ENCODE results near the gene ODAM. TPM values are rescaled to one million over a fixed set of nuclear protein-coding genes. Genes with fewer than 3 reads are reported as not detected.

ODAM gene
- total RNA-seq, 1 experiment from 2014 or later, result 0.70 TPM

- H3K79me2 ChIP-seq (ENCODE audit: low read depth), result no peaks in the 10 kb centered on the region
- DNase-seq, result no peak
- H3K9me3 ChIP-seq (ENCODE audit: insufficient read depth, low read depth), result no peaks in the 10 kb centered on the region
- no peaks in the 10 kb centered on the region for H3K9me2 ChIP-seq (ENCODE audit: insufficient read depth)
- TF ChIP-seq, protein P1, sequence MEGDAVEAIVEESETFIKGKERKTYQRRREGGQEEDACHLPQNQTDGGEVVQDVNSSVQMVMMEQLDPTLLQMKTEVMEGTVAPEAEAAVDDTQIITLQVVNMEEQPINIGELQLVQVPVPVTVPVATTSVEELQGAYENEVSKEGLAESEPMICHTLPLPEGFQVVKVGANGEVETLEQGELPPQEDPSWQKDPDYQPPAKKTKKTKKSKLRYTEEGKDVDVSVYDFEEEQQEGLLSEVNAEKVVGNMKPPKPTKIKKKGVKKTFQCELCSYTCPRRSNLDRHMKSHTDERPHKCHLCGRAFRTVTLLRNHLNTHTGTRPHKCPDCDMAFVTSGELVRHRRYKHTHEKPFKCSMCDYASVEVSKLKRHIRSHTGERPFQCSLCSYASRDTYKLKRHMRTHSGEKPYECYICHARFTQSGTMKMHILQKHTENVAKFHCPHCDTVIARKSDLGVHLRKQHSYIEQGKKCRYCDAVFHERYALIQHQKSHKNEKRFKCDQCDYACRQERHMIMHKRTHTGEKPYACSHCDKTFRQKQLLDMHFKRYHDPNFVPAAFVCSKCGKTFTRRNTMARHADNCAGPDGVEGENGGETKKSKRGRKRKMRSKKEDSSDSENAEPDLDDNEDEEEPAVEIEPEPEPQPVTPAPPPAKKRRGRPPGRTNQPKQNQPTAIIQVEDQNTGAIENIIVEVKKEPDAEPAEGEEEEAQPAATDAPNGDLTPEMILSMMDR (conservative IDR thresholded peaks at IDR 0.05), result no peak
- no peak for TF ChIP-seq EZH2 (IDR thresholded peaks at IDR 0.05; ENCODE audit: low read depth)
- no peak overlapping the region for H3K4me2 ChIP-seq
- H2AFZ ChIP-seq, result no peak overlapping the region
- H4K20me1 ChIP-seq (ENCODE audit: insufficient read depth), result no peaks in the 10 kb centered on the region
- H3K27me3 ChIP-seq (ENCODE audit: insufficient read depth, low read depth), result no peaks in the 10 kb centered on the region
- no peaks in the 10 kb centered on the region for H3K36me3 ChIP-seq (ENCODE audit: low read depth)
- no peak overlapping the region for H3K4me3 ChIP-seq
- H3F3A ChIP-seq (ENCODE audit: insufficient read depth, low read depth), result no peaks in the 10 kb centered on the region
- H3K27ac ChIP-seq, result no peak overlapping the region
- ChIA-PET CTCF (no interaction called here), POLR2A (ENCODE audit: unreplicated experiment) (no interaction called here)
- intact Hi-C loops (cut with micrococcal nuclease; ENCODE audit: unreplicated experiment), result no loop called here
- no TSS peak for BruUV-seq (replicated peaks)
- H3K4me1 ChIP-seq (replicated peaks; ENCODE audit: insufficient read depth), result no peaks in the 10 kb centered on the region
These were observed 55.9 kb downstream of the ODAM start for GRCh38 chr4:70251250-70251944.

GRCh38 chr4:70251945-70252277, 56.4 kb downstream of the ODAM start:
- BruUV-seq (replicated peaks), result no TSS peak
- H3K79me2 ChIP-seq (ENCODE audit: low read depth), result no peaks in the 10 kb centered on the region
- intact Hi-C loops (cut with micrococcal nuclease; ENCODE audit: unreplicated experiment), result no loop called here
- H3K4me2 ChIP-seq, result no peak overlapping the region
- H3K27ac ChIP-seq, result no peak overlapping the region
- H3K9me2 ChIP-seq (ENCODE audit: insufficient read depth), result no peaks in the 10 kb centered on the region
- no peaks in the 10 kb centered on the region for H3K36me3 ChIP-seq (ENCODE audit: low read depth)
- no peak for DNase-seq
- no peak overlapping the region for H3K4me3 ChIP-seq
- H3K27me3 ChIP-seq (ENCODE audit: insufficient read depth, low read depth), result no peaks in the 10 kb centered on the region
- TF ChIP-seq, protein P1 (conservative IDR thresholded peaks at IDR 0.05), result no peak
- TF ChIP-seq EZH2 (IDR thresholded peaks at IDR 0.05; ENCODE audit: low read depth), result no peak
- POLR2A ChIA-PET (ENCODE audit: unreplicated experiment), result no interaction called here
- no peaks in the 10 kb centered on the region for H4K20me1 ChIP-seq (ENCODE audit: insufficient read depth)
- no peaks in the 10 kb centered on the region for H3K9me3 ChIP-seq (ENCODE audit: insufficient read depth, low read depth)
- no peak overlapping the region for H2AFZ ChIP-seq
- H3K4me1 ChIP-seq (replicated peaks; ENCODE audit: insufficient read depth), result no peaks in the 10 kb centered on the region
- no peaks in the 10 kb centered on the region for H3F3A ChIP-seq (ENCODE audit: insufficient read depth, low read depth)
- CTCF ChIA-PET, result no interaction called here

Other genes with a start within 250 kb of the ODAM start
- gene CSN2, start 230.0 kb upstream of the ODAM start, total RNA-seq (2021), result not detected in 2 replicates
- gene STATH, start 199.8 kb upstream of the ODAM start, total RNA-seq (2021), result not detected in 2 replicates
- gene HTN3, start 167.3 kb upstream of the ODAM start, total RNA-seq (2021), result not detected in 2 replicates
- gene HTN1, start 145.3 kb upstream of the ODAM start, total RNA-seq (2021), result not detected in 2 replicates
- gene PRR27, start 41.5 kb upstream of the ODAM start, total RNA-seq (2021), result not detected in 2 replicates
- not detected in 2 replicates for gene FDCSP, start 30.4 kb downstream of the ODAM start, total RNA-seq (2021)
- not detected in 2 replicates for gene CSN3, start 46.9 kb downstream of the ODAM start, total RNA-seq (2021)
- gene CABS1, start 139.3 kb downstream of the ODAM start, total RNA-seq (2021), result not detected in 2 replicates
- gene SMR3A, start 165.0 kb downstream of the ODAM start, total RNA-seq (2021), result not detected in 2 replicates
- gene SMR3B, start 187.4 kb downstream of the ODAM start, total RNA-seq (2021), result not detected in 2 replicates
- not detected in 2 replicates for gene OPRPN, start 202.2 kb downstream of the ODAM start, total RNA-seq (2021)

Measured in PC-9 (cell line).